IMR-90 (cell line): ENCODE results near the gene PHF14. TPM values are rescaled to one million over a fixed set of nuclear protein-coding genes. Genes with fewer than 3 reads are reported as not detected.

Experiments
- ATAC-seq: fragments of 200-7000 bp; cut with Tn5 transposase; 2 replicates; pipeline ENCODE4 v1.9.1; 2020; ENCODE audit warnings: low read depth, mild to moderate bottlenecking, moderate library complexity
- BruUV-seq: library from RNA; stranded (reverse); fragments of 400-500 nt; replicated peaks from 2 replicates; lab custom pipeline; 2021; lab: Mats Ljungman, UMichigan
- CTCF ChIA-PET: fragments of 300-600 bp; formaldehyde crosslinking; extraction: SDS; loops from one replicate; lab custom pipeline; 2021; ENCODE audit warnings: antibody characterized with exemption; lab: Yijun Ruan, JAX
- POLR2A ChIA-PET: fragments of 300-600 bp; sonication (Branson Sonifier 250); formaldehyde crosslinking; loops from one replicate; lab custom pipeline; 2022; ENCODE audit warnings: antibody characterized with exemption; ENCODE audit not compliant: unreplicated experiment; lab: Charles Lee
- DNase-seq: peaks from one replicate; pipeline ENCODE4 v3.0.0; 2013
- H2AFZ ChIP-seq: replicated peaks from 2 replicates; pipeline ENCODE3; 2013; ENCODE audit warnings: low read length, mild to moderate bottlenecking; ENCODE audit not compliant: poor library complexity
- H2AK5ac ChIP-seq: 2 replicates; pipeline ENCODE4 v1.6.1; 2013; ENCODE audit warnings: low read depth, low read length, inconsistent platforms
- H2AK9ac ChIP-seq: replicated peaks from 2 replicates; pipeline ENCODE3; 2013; ENCODE audit warnings: mild to moderate bottlenecking, low read depth, low read length, moderate library complexity; ENCODE audit not compliant: poor library complexity
- H2BK120ac ChIP-seq: 2 replicates; pipeline ENCODE4 v1.6.1; 2013; ENCODE audit warnings: low read depth, low read length, inconsistent platforms
- H2BK15ac ChIP-seq: 3 replicates; pipeline ENCODE4 v1.6.1; 2013; ENCODE audit warnings: low read depth, low read length, inconsistent platforms
- H2BK20ac ChIP-seq: 2 replicates; pipeline ENCODE4 v1.6.1; 2013; ENCODE audit warnings: low read depth, mild to moderate bottlenecking, inconsistent platforms, low read length, moderate library complexity
- H2BK5ac ChIP-seq: 2 replicates; pipeline ENCODE4 v1.6.1; 2013; ENCODE audit warnings: mild to moderate bottlenecking, low read depth, low read length, inconsistent platforms; ENCODE audit not compliant: poor library complexity, severe bottlenecking
- H3K14ac ChIP-seq: replicated peaks from 2 replicates; pipeline ENCODE4 v1.6.1; 2013; ENCODE audit warnings: low read depth, low read length, inconsistent platforms
- H3K18ac ChIP-seq: 2 replicates; pipeline ENCODE4 v1.6.1; 2013; ENCODE audit warnings: low read depth, low read length, control low read depth
- H3K23ac ChIP-seq: 2 replicates; pipeline ENCODE4 v1.6.1; 2013; ENCODE audit warnings: low read depth, low read length, inconsistent platforms
- H3K27ac ChIP-seq: 2 replicates; pipeline ENCODE4 v1.5.1; 2013; ENCODE audit warnings: mild to moderate bottlenecking, control low read depth, low read length; ENCODE audit not compliant: insufficient read depth
- H3K27me3 ChIP-seq: 2 replicates; pipeline ENCODE4 v1.6.1; 2013; ENCODE audit warnings: low read length; ENCODE audit not compliant: control insufficient read depth, insufficient read depth
- H3K36me3 ChIP-seq: 2 replicates; pipeline ENCODE4 v1.6.1; 2013; ENCODE audit warnings: low read length, mixed read lengths; ENCODE audit not compliant: control insufficient read depth, insufficient read depth
- H3K4ac ChIP-seq: 2 replicates; pipeline ENCODE4 v1.6.1; 2013; ENCODE audit warnings: low read depth, low read length, inconsistent platforms
- H3K4me1 ChIP-seq: 2 replicates; pipeline ENCODE4 v1.6.1; 2013; ENCODE audit warnings: low read length, mixed read lengths; ENCODE audit not compliant: control insufficient read depth, insufficient read depth
- H3K4me2 ChIP-seq: 2 replicates; pipeline ENCODE4 v1.6.1; 2013; ENCODE audit warnings: low read depth, mild to moderate bottlenecking, control low read depth, low read length, moderate library complexity
- H3K4me3 ChIP-seq: 2 replicates; pipeline ENCODE4 v1.5.1; 2013; ENCODE audit warnings: low read depth, mild to moderate bottlenecking, control low read depth, low read length, moderate library complexity; ENCODE audit not compliant: insufficient read depth
- H3K56ac ChIP-seq: 2 replicates; pipeline ENCODE4 v1.6.1; 2013; ENCODE audit warnings: low read length, inconsistent platforms; ENCODE audit not compliant: insufficient read depth; ENCODE audit errors: extremely low read depth
- H3K79me1 ChIP-seq, 2 experiments: 2 replicates each; pipeline ENCODE4 v1.6.1; 2013; ENCODE audit warnings: low read length in 2 of 2, inconsistent platforms in 1 of 2, low read depth in 1 of 2
- H3K9ac ChIP-seq: 2 replicates; pipeline ENCODE4 v1.6.1; 2013; ENCODE audit warnings: low read depth, low read length, control low read depth
- H3K9me1 ChIP-seq: 2 replicates; pipeline ENCODE4 v1.6.1; 2013; ENCODE audit warnings: low read length, inconsistent platforms; ENCODE audit not compliant: insufficient read depth
- H3K9me3 ChIP-seq: 2 replicates; pipeline ENCODE4 v1.6.1; 2013; ENCODE audit warnings: low read length; ENCODE audit not compliant: control insufficient read depth, insufficient read depth
- H4K20me1 ChIP-seq: 2 replicates; pipeline ENCODE4 v1.6.1; 2013; ENCODE audit warnings: low read length, inconsistent platforms; ENCODE audit not compliant: insufficient read depth
- H4K5ac ChIP-seq: 2 replicates; pipeline ENCODE4 v1.6.1; 2013; ENCODE audit warnings: mild to moderate bottlenecking, low read depth, low read length, control low read depth
- H4K8ac ChIP-seq, 2 experiments: 2 replicates each; pipeline ENCODE4 v1.6.1; 2013; ENCODE audit warnings: low read depth in 2 of 2, low read length in 2 of 2, control low read depth in 1 of 2, inconsistent platforms in 1 of 2
- H4K91ac ChIP-seq: 2 replicates; pipeline ENCODE4 v1.6.1; 2013; ENCODE audit warnings: low read depth, low read length, inconsistent platforms; ENCODE audit not compliant: insufficient read depth
- BHLHE40 ChIP-seq: fragments of 150-350 bp; IDR thresholded peaks from 2 replicates; pipeline ENCODE4 v1.6.1; 2016; ENCODE audit warnings: mild to moderate bottlenecking, low read depth, low read length
- CEBPB ChIP-seq: IDR thresholded peaks from 2 replicates; pipeline ENCODE4 v1.6.1; 2012; ENCODE audit warnings: low read depth, low read length, improper control_type of control experiment
- CHD1 ChIP-seq: IDR thresholded peaks from 2 replicates; pipeline ENCODE4 v1.6.1; 2012; ENCODE audit warnings: low read depth, low read length, improper control_type of control experiment
- FOS ChIP-seq: fragments of 150-350 bp; IDR thresholded peaks from 2 replicates; pipeline ENCODE4 v1.6.1; 2016; ENCODE audit warnings: low read depth, low read length
- MAFK ChIP-seq: IDR thresholded peaks from 2 replicates; pipeline ENCODE4 v1.6.1; 2012; ENCODE audit warnings: low read depth, low read length, improper control_type of control experiment
- MAZ ChIP-seq: IDR thresholded peaks from 2 replicates; pipeline ENCODE4 v1.6.1; 2012; ENCODE audit warnings: low read depth, mild to moderate bottlenecking, low read length, improper control_type of control experiment, moderate library complexity, borderline replicate concordance
- MXI1 ChIP-seq: IDR thresholded peaks from 2 replicates; pipeline ENCODE4 v1.6.1; 2012; ENCODE audit warnings: low read depth, mild to moderate bottlenecking, low read length, moderate library complexity, borderline replicate concordance
- NFE2L2 ChIP-seq: fragments of 150-350 bp; IDR thresholded peaks from 2 replicates; pipeline ENCODE4 v1.6.1; 2016; ENCODE audit warnings: low read depth, mild to moderate bottlenecking, low read length
- POLR2A ChIP-seq: IDR thresholded peaks from 2 replicates; pipeline ENCODE4 v1.6.1; 2012; ENCODE audit warnings: mild to moderate bottlenecking, low read depth, low read length
- RCOR1 ChIP-seq: IDR thresholded peaks from 2 replicates; pipeline ENCODE4 v1.6.1; 2012; ENCODE audit warnings: mild to moderate bottlenecking, low read length, improper control_type of control experiment; ENCODE audit not compliant: insufficient replicate concordance
- RFX5 ChIP-seq: IDR thresholded peaks from 2 replicates; pipeline ENCODE4 v1.8.0; 2012; ENCODE audit warnings: low read depth, mild to moderate bottlenecking, low read length, moderate library complexity
- SMC3 ChIP-seq: fragments of 150-350 bp; IDR thresholded peaks from 2 replicates; pipeline ENCODE4 v1.6.1; 2016; ENCODE audit warnings: low read depth, mild to moderate bottlenecking, antibody characterized with exemption, low read length, moderate library complexity
- WGBS, 2 experiments: methylation state at CpG; one replicate each; pipeline versions ENCODE4 v1.1.5 to v1.1.7; 2013; ENCODE audit warnings: missing lambda C conversion rate in 2 of 2; ENCODE audit not compliant: insufficient read length in 1 of 2; ENCODE audit errors: extremely low coverage in 2 of 2; 5-methylcytosine and 5-hydroxymethylcytosine counted together
- dilution Hi-C: fragments of 300-500 bp; cut with HindIII; formaldehyde crosslinking; loops from one replicate; pipeline ENCODE4 v1.14.3; 2018; ENCODE audit warnings: low sequenced_read_pairs; ENCODE audit not compliant: unreplicated experiment
- in situ Hi-C: fragments of 300-500 bp; cut with MboI; formaldehyde crosslinking; loops from 3 replicates; pipeline ENCODE4 v1.14.3; 2019; ENCODE audit warnings: low sequenced_read_pairs, inconsistent platforms, mixed read lengths
- intact Hi-C: fragments of 100-400 bp; cut with micrococcal nuclease; formaldehyde crosslinking; loops from 2 replicates; pipeline ENCODE4 v1.10.0; 2022
- polyA plus RNA-seq, 3 experiments: library from polyadenylated mRNA; depleted of rRNA; stranded (reverse); fragments of >200 nt; gene quantifications; 2 replicates each; pipeline ENCODE4 v1.2.3, GENCODE V29; 2012; ENCODE audit warnings: low replicate concordance in 1 of 3
- total RNA-seq: library from RNA; depleted of rRNA; stranded (reverse); fragments of >200 nt; gene quantifications from 2 replicates; pipeline ENCODE4 v1.2.3, GENCODE V29; 2012
- TF ChIP-seq, protein P1 (sequence below): fragments of 150-350 bp; IDR thresholded peaks from 2 replicates; pipeline ENCODE4 v1.6.1; 2016; ENCODE audit warnings: low read depth, mild to moderate bottlenecking, low read length, moderate library complexity, borderline replicate concordance
- TF ChIP-seq, protein P2 (sequence below): conservative IDR thresholded peaks from 2 replicates; pipeline ENCODE4 v1.5.1; 2012; ENCODE audit warnings: mild to moderate bottlenecking, low read depth, low read length, improper control_type of control experiment
- TF ChIP-seq, protein P3 (sequence below): fragments of 150-350 bp; IDR thresholded peaks from 2 replicates; pipeline ENCODE4 v1.6.1; 2017; ENCODE audit warnings: mild to moderate bottlenecking, antibody characterized with exemption, low read length, low read depth

Gene PHF14
- total and polyA plus RNA-seq, 2 of the 4 experiments (the other 2 are of a cell fraction), result 8.7 to 17.2 TPM

DNA sequence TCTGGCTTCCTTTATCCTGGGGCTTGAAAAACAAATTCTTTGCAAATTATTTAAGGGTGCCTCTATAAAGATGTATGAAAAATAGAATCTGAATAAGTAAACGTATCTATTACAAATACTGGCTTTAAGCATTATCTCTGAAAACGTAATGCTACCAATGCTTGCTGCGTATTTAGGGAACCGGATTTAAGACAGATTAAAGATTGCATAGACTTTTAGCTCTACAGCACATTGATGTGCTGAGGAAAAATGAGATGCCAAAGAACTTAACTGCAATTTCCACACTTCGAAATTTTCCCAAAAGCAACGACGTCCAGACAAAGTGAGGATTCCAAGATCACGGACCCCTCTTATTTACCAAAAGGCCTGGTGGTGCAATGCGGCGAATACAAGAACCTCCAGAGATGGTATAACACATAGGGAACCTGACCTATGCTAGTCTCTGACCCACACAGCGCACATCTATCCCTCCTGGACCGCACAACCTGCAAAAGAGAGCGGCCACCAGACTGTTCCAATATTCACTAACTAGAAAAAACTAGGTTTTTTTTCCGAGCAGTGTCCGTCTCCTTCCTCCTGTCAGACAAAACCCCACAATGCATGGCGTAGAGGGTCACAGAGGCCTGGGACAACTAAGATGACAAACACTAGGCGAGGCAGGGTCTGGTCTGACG is 34.3 kb upstream of the PHF14 start:
- TSS peak; percentile 79 for BruUV-seq
- dilution Hi-C loops, result no loop called here
- CTCF ChIA-PET, result no interaction called here
- TF ChIP-seq MXI1, result no peak
- TF ChIP-seq RCOR1, result no peak
- TF ChIP-seq NFE2L2, result no peak
- no peak for TF ChIP-seq FOS
- TF ChIP-seq RFX5, result no peak
- TF ChIP-seq, protein P1, sequence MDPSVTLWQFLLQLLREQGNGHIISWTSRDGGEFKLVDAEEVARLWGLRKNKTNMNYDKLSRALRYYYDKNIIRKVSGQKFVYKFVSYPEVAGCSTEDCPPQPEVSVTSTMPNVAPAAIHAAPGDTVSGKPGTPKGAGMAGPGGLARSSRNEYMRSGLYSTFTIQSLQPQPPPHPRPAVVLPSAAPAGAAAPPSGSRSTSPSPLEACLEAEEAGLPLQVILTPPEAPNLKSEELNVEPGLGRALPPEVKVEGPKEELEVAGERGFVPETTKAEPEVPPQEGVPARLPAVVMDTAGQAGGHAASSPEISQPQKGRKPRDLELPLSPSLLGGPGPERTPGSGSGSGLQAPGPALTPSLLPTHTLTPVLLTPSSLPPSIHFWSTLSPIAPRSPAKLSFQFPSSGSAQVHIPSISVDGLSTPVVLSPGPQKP, result no peak
- no peak for TF ChIP-seq SMC3
- TF ChIP-seq BHLHE40, result no peak
- TF ChIP-seq CHD1, result no peak; the same call in 1 of the 2 replicates
- no peak for TF ChIP-seq MAZ
- TF ChIP-seq MAFK, result no peak
- TF ChIP-seq, protein P2, sequence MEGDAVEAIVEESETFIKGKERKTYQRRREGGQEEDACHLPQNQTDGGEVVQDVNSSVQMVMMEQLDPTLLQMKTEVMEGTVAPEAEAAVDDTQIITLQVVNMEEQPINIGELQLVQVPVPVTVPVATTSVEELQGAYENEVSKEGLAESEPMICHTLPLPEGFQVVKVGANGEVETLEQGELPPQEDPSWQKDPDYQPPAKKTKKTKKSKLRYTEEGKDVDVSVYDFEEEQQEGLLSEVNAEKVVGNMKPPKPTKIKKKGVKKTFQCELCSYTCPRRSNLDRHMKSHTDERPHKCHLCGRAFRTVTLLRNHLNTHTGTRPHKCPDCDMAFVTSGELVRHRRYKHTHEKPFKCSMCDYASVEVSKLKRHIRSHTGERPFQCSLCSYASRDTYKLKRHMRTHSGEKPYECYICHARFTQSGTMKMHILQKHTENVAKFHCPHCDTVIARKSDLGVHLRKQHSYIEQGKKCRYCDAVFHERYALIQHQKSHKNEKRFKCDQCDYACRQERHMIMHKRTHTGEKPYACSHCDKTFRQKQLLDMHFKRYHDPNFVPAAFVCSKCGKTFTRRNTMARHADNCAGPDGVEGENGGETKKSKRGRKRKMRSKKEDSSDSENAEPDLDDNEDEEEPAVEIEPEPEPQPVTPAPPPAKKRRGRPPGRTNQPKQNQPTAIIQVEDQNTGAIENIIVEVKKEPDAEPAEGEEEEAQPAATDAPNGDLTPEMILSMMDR, result no peak
- no peak for TF ChIP-seq CEBPB
- TF ChIP-seq POLR2A, result no peak
- TF ChIP-seq, protein P3, sequence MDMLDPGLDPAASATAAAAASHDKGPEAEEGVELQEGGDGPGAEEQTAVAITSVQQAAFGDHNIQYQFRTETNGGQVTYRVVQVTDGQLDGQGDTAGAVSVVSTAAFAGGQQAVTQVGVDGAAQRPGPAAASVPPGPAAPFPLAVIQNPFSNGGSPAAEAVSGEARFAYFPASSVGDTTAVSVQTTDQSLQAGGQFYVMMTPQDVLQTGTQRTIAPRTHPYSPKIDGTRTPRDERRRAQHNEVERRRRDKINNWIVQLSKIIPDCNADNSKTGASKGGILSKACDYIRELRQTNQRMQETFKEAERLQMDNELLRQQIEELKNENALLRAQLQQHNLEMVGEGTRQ, result no peak

More for the DNA sequence above, 34.3 kb upstream of the PHF14 start:
- Histone ChIP-seq H3K27ac (peak overlapping the region; percentile 92), H3K4me3 (peak overlapping the region; percentile 89), H2BK20ac (peak overlapping the region; percentile 40; the same call in 1 of the 2 replicates), H3K4me1 (peaks cover 5% of the 10 kb centered on the region), H3K36me3 (peaks cover 12% of the 10 kb centered on the region), H3K14ac (peak overlapping the region; percentile 99), H3K4ac (peak overlapping the region; percentile 98), H3K23ac (peak overlapping the region; percentile 99), H2BK15ac (peak overlapping the region; percentile 45; the same call in 2 of the 3 replicates), H2AK9ac (peak overlapping the region; percentile 98), H3K27me3 (no peaks in the 10 kb centered on the region), H3K9me3 (no peaks in the 10 kb centered on the region), H3K56ac (peak overlapping the region; percentile 100), H3K9me1 (no peaks in the 10 kb centered on the region), H4K5ac (peak overlapping the region; percentile 89), H4K20me1 (0 out of 2 replicates have a peak, but pooled peaks cover 6% of the 10 kb centered on the region), H2AFZ (peak overlapping the region; percentile 96), H3K4me2 (peak overlapping the region; percentile 94), H3K9ac (peak overlapping the region; percentile 94), H3K18ac (peak overlapping the region; percentile 91), H2BK5ac (peak overlapping the region; percentile 97), H4K91ac (peak overlapping the region; percentile 91), H2BK120ac (peak overlapping the region; percentile 100), H3K79me1 (peaks cover 15 to 28% of the 10 kb centered on the region in 2 experiments; a peak in 3 of 4 replicates), H2AK5ac (peak overlapping the region; percentile 67), H4K8ac (peak overlapping the region; percentile 87 to 95)
- DNase-seq (no peak), ATAC-seq (peak; percentile 27)
- 0% methylated on average over 4 of the region's 18 CpGs; no CpG with 5 or more reads in 1 of the 2 experiments for WGBS, 2 experiments
- intact Hi-C loops, result no loop called here
- POLR2A ChIA-PET, result no interaction called here
- in situ Hi-C loops, result no loop called here
